NB4 (cell line): ENCODE data around the gene MAP3K4.
A peak's percentile ranks its signal among the peaks of the same experiment; 100 is the strongest.

Source experiments
- DNase-seq: peaks from one replicate; pipeline ENCODE4 v3.0.0; 2010; ENCODE audit warnings: low read depth
- H3K4me3 ChIP-seq: one replicate; pipeline ENCODE4 v1.5.1; 2011; ENCODE audit warnings: mild to moderate bottlenecking, low read depth, low read length, moderate library complexity
- MYC ChIP-seq: IDR thresholded peaks from 2 replicates; pipeline ENCODE4 v1.6.1; 2011; ENCODE audit warnings: low read depth, low read length
- POLR2A ChIP-seq: IDR thresholded peaks from 2 replicates; pipeline ENCODE4 v1.6.1; 2011; ENCODE audit warnings: mild to moderate bottlenecking; ENCODE audit not compliant: insufficient read length; ENCODE audit errors: extremely low read depth
- TF ChIP-seq, protein P1 (sequence below): IDR thresholded peaks from 2 replicates; pipeline ENCODE4 v1.6.1; 2011; ENCODE audit warnings: low read depth, low read length
- TF ChIP-seq, protein P2 (sequence below): IDR thresholded peaks from one replicate; pipeline ENCODE4 v1.5.1; 2012; ENCODE audit warnings: low read depth, low read length

The MAP3K4 gene

DNA sequence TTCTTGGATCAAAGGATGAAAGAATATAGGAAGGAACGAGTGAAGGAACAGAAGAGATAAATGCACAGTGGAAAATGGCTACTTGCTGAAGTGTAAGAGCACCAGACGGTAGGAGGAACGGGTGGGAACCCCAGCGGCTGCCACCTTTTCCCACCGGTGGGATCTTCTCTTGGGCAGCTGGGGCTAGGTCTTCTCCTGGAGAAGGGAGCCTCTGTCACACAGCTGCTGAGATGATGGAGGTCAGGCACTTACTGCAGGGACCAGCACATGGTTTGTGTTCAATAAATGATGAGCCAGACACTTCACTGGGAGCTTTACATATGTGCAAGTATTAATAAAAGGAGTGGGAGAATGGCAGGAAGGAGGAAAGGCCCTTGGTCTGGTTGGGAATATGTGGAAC is 158.6 kb downstream of the MAP3K4 start:
- no peak overlapping the region for H3K4me3 ChIP-seq
- DNase-seq: no peak
- TF ChIP-seq, protein P1, sequence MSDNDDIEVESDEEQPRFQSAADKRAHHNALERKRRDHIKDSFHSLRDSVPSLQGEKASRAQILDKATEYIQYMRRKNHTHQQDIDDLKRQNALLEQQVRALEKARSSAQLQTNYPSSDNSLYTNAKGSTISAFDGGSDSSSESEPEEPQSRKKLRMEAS: no peak
- TF ChIP-seq, protein P2, sequence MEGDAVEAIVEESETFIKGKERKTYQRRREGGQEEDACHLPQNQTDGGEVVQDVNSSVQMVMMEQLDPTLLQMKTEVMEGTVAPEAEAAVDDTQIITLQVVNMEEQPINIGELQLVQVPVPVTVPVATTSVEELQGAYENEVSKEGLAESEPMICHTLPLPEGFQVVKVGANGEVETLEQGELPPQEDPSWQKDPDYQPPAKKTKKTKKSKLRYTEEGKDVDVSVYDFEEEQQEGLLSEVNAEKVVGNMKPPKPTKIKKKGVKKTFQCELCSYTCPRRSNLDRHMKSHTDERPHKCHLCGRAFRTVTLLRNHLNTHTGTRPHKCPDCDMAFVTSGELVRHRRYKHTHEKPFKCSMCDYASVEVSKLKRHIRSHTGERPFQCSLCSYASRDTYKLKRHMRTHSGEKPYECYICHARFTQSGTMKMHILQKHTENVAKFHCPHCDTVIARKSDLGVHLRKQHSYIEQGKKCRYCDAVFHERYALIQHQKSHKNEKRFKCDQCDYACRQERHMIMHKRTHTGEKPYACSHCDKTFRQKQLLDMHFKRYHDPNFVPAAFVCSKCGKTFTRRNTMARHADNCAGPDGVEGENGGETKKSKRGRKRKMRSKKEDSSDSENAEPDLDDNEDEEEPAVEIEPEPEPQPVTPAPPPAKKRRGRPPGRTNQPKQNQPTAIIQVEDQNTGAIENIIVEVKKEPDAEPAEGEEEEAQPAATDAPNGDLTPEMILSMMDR: no peak
- TF ChIP-seq MYC: no peak
- no peak for TF ChIP-seq POLR2A

DNA sequence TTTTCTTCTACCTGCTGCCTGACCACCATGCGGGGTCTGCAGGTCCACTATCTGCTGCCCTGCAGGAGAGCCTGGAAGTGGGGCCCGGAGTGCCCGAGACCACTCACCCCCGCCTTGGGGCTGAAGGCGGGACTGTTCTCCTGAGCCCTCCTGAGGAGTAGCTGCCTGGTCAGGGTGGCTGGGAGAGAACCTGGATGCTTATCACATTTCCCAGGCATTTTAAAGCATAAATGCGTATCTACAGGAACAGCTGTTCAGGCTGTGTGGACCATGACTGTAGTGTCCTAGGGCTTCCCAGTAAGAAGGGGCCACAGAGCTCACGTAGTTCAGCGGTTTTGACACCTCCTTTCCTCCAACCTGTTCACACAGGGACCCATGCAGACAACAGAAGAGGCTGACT is 159.0 kb downstream of the MAP3K4 start:
- no peak overlapping the region for H3K4me3 ChIP-seq
- TF ChIP-seq POLR2A: no peak
- DNase-seq: no peak

DNA sequence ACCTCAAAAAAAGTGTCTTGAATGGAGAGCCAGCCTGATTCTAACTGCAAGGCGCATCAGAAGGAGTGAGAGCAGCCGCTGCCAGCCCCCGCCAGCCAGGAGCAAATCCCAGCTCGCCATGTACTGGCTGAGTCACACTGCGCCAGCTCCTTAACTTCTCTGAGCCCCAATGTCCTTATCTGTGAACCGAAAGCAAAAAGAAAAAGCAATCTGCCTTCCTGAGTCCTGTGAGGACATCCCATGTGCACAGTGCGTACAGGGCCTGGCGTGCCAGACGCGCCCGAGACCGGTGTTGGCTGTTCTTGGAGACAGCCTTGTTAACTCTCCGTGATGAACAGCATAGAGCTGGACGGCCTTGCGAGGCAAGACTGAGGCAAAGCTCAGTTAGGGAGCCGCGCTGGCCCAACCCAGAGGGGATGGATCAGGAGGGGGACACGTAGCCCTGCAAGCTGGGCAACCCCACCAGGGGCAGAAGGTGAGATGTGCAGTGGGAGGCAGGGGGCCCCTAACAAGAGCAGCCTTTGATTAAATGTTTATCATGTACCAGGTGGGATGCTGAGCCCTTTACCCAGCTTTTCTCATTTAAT is 159.6 kb downstream of the MAP3K4 start:
- no peak overlapping the region for H3K4me3 ChIP-seq
- no peak for TF ChIP-seq MYC
- TF ChIP-seq, protein P1: no peak
- no peak for TF ChIP-seq POLR2A
- TF ChIP-seq, protein P2: no peak
- DNase-seq: no peak

DNA sequence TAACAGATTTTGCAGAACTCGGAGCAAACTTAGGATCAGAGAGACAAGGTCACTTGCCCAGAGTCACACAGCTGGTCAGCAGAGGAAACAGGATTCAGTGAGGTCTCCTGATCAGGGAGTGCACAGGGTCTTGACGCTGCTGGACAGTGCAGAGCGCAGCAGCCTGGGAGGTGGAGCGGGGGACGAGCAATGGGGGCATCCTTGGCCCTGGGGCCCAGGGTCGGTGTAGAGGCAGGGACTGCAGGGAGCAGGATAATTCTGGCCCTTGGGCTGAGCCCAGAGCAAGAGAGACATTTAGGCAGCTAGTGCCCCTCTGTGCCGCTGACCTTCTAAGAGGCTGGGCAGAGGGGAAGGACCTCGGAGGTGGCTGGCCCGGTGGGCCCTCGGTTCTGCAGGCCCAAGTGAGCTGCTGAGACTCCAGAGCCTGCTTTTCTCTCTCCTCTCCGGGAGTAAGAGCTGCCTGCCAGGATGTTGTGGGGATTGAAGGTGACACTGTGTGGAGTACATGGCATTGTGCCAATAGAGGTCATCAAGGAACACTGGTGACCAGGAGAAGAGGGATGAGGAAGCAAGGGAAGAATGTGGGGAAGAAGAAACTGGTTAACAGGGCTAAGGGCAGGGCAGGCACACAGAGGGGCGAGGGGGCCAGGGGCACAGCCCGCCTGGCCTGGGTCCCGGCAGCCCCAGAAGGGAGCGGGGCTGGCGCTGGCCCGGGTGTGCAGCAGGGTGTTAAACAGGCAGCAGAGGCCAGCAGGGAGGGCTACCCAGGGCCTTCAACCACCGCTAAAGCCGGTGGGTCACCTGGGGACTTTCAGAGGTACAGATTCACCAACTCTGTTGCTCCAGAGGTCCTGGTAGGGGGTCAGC is 160.3 kb downstream of the MAP3K4 start:
- no peak for DNase-seq
- no peak overlapping the region for H3K4me3 ChIP-seq
- TF ChIP-seq MYC (no peak), POLR2A (no peak)
- TF ChIP-seq, protein P2: no peak
- TF ChIP-seq, protein P1: no peak

DNA sequence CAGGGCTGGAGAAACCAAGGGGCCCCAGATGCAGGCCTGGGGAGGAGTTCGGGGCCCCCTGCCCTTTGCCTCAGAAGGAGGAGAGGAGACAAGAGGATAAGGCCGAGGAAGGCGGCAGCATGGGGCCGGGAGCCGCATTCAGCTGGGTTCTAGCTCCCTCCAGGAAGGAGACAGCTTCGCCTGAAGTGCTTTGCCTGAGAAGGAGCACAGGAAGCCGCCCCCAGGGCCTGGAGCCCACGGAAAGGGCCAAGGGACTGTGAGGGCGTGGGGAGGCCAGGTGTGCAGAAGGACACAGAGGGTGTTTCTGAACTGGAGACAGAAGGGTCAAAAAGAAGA is 160.9 kb downstream of the MAP3K4 start:
- TF ChIP-seq, protein P1: no peak
- no peak for TF ChIP-seq MYC
- TF ChIP-seq, protein P2: no peak
- TF ChIP-seq POLR2A: no peak
- H3K4me3 ChIP-seq: no peak overlapping the region
- no peak for DNase-seq

DNA sequence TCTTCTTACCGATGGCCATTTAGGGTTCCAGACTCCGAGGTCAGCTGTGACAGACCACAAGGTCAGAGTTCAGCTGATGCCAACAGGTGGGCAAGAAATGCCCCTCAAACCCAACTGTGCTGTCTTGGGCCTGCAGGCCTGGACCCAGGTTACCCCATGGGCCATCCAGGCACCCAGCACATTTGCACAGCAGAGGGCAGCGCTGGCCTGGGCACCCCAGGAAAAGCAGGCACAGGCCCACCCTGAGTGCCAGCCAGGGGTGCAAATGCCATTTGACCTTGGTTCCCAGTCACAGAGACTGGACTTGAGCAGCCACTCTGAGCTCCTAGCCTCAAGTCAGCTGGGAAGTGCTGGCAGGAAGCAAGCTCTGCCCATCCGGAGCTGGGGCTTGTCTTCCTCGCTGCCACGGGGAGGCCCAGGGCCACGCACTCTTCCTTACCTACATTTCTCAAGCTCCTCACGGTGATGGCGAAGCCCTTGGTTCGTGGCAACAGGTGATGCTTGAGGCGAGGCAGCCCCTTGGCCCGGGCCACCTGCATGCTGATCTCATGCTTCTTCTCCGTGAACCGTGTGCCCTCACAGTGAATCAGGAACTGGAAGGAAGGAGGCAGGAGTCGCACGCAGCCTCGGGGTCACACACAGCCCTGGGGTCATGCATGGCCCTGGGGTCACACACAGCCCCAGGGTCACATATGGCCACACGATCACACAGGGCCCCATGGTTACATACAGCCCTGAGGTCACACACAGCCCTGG is 161.5 kb downstream of the MAP3K4 start:
- no peak overlapping the region for H3K4me3 ChIP-seq
- DNase-seq: peak; percentile 21
- TF ChIP-seq POLR2A: no peak
- TF ChIP-seq, protein P2: peak; percentile 23
- no peak for TF ChIP-seq MYC
- TF ChIP-seq, protein P1: no peak
